HS-5 (cell line): ENCODE measurements around the gene ZBTB20.

Experiments
- DNase-seq: peaks from one replicate; pipeline ENCODE4 v3.0.0-alpha.2; 2012; ENCODE audit warnings: low read depth

ZBTB20 gene

DNA sequence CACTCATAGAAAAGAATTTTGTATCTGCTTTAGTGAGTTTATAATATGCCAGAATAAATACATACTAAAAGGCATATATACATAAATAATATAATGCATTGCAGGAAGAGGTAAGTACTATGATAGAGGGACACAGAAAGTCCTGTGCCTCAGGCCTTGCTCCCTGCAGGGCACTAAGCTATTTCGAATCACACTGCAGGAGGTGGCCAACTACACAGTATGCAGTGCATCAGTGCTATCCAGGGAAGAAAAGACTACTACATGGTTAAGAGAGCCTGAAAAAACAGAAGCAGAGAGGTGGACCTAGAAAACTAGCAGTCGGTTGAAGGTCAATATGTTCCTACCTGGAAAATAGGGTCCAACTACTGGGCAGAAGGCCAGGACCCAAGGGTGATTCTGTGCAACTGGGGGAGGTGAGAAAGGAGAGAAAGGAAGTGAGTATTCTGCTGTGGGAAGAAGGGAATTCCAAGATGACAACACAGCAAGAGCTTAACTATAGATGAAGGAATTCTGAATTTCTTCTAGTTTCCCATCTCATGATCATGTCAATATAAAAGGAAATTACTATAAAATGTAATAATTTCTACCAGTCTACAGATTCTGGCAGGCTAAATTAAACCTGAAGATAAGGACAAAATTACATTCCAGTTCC, 218.0 kb downstream of the ZBTB20 start:
- DNase-seq, result no peak

DNA sequence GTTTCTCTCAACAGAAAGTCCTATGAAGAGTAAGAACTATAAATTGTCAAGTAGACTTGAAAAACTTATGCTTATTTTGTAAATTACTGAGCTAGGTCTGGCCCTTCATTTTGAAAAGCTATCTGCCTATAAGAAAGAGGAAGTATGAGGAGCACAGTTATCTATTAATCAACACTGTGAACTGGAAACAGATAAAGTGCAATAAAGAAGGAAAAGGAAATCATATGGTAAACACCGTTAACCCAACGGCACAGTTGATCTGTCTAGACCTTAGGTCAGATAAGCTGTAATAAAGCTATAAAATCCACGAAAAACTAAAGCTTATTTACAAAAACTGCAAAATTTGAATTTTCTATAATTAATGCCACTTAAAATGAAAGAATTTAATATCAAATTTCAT, 242.5 kb downstream of the ZBTB20 start:
- no peak for DNase-seq

- DNase-seq, result no peak
Measured at GRCh38 chr3:114903213-114903612, 243.9 kb downstream of the ZBTB20 start.

- no peak for DNase-seq
Measured at GRCh38 chr3:114902691-114903101, 244.4 kb downstream of the ZBTB20 start.

DNA sequence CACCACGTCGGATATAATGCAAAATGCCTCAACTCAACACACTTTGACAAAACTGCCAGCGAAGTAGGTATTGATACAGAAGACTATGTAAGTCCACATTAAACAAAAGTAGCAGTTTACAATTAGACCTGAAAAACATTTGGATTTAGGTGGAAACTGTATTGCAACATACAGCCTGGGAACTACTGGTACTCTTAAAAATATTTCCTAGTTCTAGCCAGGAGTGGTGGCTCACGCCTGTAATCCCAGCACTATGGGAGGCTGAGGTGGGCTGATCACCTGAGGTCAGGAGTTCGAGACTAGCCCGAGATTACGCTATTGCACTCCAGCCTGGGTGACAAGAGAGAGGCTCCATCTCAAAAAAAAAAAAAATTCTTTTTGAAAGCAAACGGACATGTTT, 246.2 kb downstream of the ZBTB20 start:
- no peak for DNase-seq

GRCh38 chr3:114899186-114899931, 247.7 kb downstream of the ZBTB20 start:
- no peak for DNase-seq

DNA sequence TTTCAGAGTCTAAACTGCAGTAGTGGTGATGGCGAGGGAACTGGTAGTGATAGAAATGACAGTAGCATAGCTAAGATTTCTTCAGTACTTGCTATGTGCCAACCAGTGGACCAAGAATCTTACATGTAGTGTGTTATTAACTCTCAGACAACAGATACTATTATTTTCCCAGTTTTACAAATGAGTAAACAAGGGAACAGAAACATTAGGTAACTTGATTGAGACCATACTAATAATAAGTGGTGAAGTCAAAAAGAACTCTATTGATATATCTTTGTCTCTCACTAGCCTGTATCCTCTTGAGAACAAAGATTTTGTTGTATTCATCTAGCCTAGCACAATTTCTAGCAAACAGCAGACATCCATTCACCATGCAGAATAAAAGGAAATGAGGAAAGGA, 250.1 kb downstream of the ZBTB20 start:
- DNase-seq, result no peak

GRCh38 chr3:114893361-114893760, 253.7 kb downstream of the ZBTB20 start:
- DNase-seq, result no peak

- DNase-seq, result no peak
Measured at GRCh38 chr3:114892880-114893279, 254.2 kb downstream of the ZBTB20 start.

- DNase-seq, result no peak
Measured at GRCh38 chr3:114892131-114892879, 254.8 kb downstream of the ZBTB20 start.

GRCh38 chr3:114887806-114888205, 259.3 kb downstream of the ZBTB20 start:
- no peak for DNase-seq

DNA sequence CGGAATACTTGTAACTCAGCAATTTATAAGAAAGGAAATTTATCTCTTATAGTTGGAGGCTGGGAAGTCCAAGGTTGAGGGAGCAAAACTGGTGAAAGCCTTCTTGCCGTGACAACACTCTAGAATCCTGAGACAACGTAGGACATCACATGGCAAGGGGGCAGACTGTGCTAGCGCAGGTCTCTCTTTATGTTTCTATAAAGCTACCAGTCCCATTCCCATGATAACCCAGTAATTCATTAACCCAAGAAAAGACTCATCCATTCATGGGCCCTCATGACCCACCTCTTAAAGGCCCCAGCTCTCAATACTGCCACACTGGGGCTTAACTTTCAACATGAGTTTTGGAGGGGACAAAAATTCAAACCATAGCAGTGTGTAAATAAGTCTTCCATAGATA, 260.2 kb downstream of the ZBTB20 start:
- DNase-seq, result no peak

- no peak for DNase-seq
Measured at GRCh38 chr3:114884213-114884923, 262.7 kb downstream of the ZBTB20 start.

DNA sequence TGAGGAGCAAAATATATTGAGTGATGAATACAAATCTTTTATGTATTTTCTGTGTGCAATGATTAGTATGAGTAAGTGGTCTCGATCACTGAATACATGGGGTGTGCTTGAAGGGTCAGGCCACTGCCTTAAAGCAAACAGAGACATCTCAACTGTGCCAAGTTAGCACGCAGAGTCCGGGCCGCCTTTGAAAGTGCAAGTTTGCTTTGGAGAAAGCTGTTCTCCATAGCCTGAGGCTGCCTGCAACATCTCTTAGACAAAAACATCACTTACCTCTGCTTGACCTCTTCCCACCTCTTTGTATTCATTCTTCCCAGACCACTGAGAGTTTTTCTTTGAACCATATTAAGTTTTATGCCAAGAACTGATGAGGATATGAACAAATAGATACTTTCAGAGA, 267.0 kb downstream of the ZBTB20 start:
- no peak for DNase-seq

GRCh38 chr3:114879059-114880031, 267.7 kb downstream of the ZBTB20 start:
- DNase-seq, result peak; percentile 58

DNA sequence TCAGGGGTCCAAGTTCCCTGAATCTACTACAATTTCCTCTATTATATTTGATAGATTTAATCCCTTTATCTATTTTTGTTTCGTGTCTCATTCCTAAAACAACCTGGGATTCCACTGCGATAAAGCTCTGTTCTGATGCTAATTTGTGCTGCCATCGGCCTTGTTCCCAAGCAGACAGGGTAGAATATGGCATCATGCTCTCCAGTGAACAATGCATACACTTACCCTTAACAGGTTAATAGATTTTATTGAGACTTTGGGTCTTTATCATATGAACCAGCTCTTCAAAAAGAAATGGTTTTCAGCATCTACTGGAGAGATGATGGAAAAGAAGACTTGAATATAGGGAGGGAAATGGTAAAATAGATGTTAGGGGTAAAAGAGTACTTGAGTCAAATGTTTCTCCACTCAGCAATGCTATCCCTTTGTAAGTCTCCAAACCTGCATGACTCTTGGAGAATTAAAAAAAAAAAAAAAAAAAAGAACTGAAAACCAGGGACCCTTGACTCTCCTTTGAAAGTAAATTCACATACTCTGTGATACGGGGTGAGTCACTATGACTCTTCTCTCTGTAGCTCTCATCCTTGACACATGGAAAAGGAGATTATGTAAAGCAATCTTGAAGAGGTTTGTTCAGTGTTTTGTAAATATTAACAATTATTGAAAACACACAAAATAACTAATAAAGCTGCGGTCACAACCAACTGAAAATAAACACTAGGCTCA, 268.8 kb downstream of the ZBTB20 start:
- peak; percentile 49 for DNase-seq

DNA sequence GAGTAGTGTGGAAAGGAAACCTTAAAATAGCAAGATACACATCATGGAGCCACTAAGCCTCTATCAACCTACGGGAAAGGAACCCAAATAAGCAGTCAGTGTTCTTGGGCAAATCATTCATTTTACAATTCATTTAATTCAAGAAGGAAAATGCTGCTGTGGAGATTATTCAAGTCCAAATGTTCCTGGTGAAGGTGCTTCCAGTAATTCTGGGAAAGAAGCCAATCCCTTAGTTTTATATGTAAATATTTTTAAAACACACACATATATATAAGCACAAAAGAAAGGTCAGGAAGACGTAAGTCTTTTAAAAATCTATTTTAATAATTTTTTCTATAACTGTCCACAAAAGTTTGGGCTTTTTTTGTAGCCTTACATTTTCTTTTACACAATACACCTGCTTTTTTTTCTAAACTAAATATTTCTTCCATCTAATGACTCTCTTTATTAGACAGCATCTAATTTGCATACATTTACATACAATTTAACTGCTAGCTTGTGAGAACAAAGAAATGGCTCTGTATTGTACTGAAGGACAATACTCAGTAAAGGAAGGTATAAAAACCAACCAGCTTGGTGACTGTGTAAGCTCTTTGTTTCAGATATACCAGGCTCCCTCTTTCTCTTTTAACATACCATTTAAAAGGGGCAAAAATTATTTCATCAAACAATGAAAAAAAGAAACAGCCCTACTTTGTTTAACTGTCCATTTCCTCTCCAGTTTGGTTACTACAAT, 269.5 kb downstream of the ZBTB20 start:
- no peak for DNase-seq

- DNase-seq, result no peak
Measured at GRCh38 chr3:114874522-114874971, 272.5 kb downstream of the ZBTB20 start.

GRCh38 chr3:114873591-114873990, 273.5 kb downstream of the ZBTB20 start:
- no peak for DNase-seq

- no peak for DNase-seq
Measured at GRCh38 chr3:114872588-114872987, 274.5 kb downstream of the ZBTB20 start.
